PC-9 (cell line): ENCODE data around the gene ARFGAP1. TPM values are rescaled to one million over a fixed set of nuclear protein-coding genes. Genes with fewer than 3 reads are reported as not detected.

Experiments
- BruUV-seq: library from RNA; stranded (reverse); fragments of 400-500 nt; replicated peaks from 2 replicates; lab custom pipeline; 2021; lab: Mats Ljungman, UMichigan
- CTCF ChIA-PET: fragments of 300-600 bp; sonication (Branson Sonifier 250); formaldehyde crosslinking; loops from one replicate; lab custom pipeline; 2022; ENCODE audit warnings: antibody characterized with exemption; lab: Charles Lee
- POLR2A ChIA-PET: fragments of 300-600 bp; sonication (Branson Sonifier 250); formaldehyde crosslinking; loops from one replicate; lab custom pipeline; 2022; ENCODE audit warnings: antibody characterized with exemption; ENCODE audit not compliant: unreplicated experiment; lab: Charles Lee
- DNase-seq, 2 experiments: peaks; one replicate each; pipeline versions ENCODE4 v3.0.0 to v3.0.0-alpha.2; 2015 to 2022; ENCODE audit warnings: mixed read lengths in 1 of 2
- H2AFZ ChIP-seq: fragments of 200-600 bp; sonication (generic); 2 replicates; pipeline ENCODE4 v1.8.1; 2017; ENCODE audit warnings: antibody characterized with exemption
- H3F3A ChIP-seq: fragments of 200-600 bp; sonication (generic); 2 replicates; pipeline ENCODE4 v1.8.1; 2017; ENCODE audit warnings: antibody characterized with exemption, mild to moderate bottlenecking, low read depth; ENCODE audit not compliant: insufficient read depth
- H3K27ac ChIP-seq: fragments of 200-600 bp; sonication (generic); 2 replicates; pipeline ENCODE4 v1.6.1; 2016; ENCODE audit warnings: mixed run types
- H3K27me3 ChIP-seq: fragments of 200-600 bp; sonication (generic); 2 replicates; pipeline ENCODE4 v1.6.1; 2016; ENCODE audit warnings: low read depth, mixed run types; ENCODE audit not compliant: insufficient read depth
- H3K36me3 ChIP-seq: fragments of 200-600 bp; sonication (generic); 2 replicates; pipeline ENCODE4 v1.6.1; 2016; ENCODE audit warnings: low read depth, mixed run types
- H3K4me1 ChIP-seq: fragments of 200-600 bp; sonication (generic); replicated peaks from 2 replicates; pipeline ENCODE4 v1.6.1; 2016; ENCODE audit warnings: mixed run types; ENCODE audit not compliant: insufficient read depth
- H3K4me2 ChIP-seq: fragments of 200-600 bp; sonication (generic); 2 replicates; pipeline ENCODE4 v1.6.1; 2017; ENCODE audit warnings: mixed run types
- H3K4me3 ChIP-seq: fragments of 200-600 bp; sonication (generic); 2 replicates; pipeline ENCODE4 v1.6.1; 2016; ENCODE audit warnings: mixed run types
- H3K79me2 ChIP-seq: fragments of 200-600 bp; sonication (generic); 2 replicates; pipeline ENCODE4 v1.6.1; 2017; ENCODE audit warnings: low read depth, mixed run types
- H3K9me2 ChIP-seq: fragments of 200-600 bp; sonication (generic); 2 replicates; pipeline ENCODE4 v1.8.1; 2017; ENCODE audit warnings: mild to moderate bottlenecking; ENCODE audit not compliant: insufficient read depth
- H3K9me3 ChIP-seq: fragments of 200-600 bp; sonication (generic); 2 replicates; pipeline ENCODE4 v1.8.1; 2016; ENCODE audit warnings: low read depth; ENCODE audit not compliant: insufficient read depth
- H4K20me1 ChIP-seq: fragments of 200-600 bp; sonication (generic); 2 replicates; pipeline ENCODE4 v1.8.1; 2017; ENCODE audit not compliant: insufficient read depth
- EZH2 ChIP-seq: fragments of 200-600 bp; sonication (generic); IDR thresholded peaks from 2 replicates; pipeline ENCODE4 v1.8.0; 2017; ENCODE audit warnings: antibody characterized with exemption, low read depth
- intact Hi-C: fragments of 100-400 bp; cut with micrococcal nuclease; formaldehyde crosslinking; loops from one replicate; pipeline ENCODE4 v1.10.0; 2022; ENCODE audit not compliant: unreplicated experiment
- total RNA-seq: library from RNA; stranded (reverse); gene quantifications from 2 replicates; pipeline ENCODE4 v1.2.3, GENCODE V29; 2021
- TF ChIP-seq, protein P1 (sequence below): fragments of 200-600 bp; sonication (generic); conservative IDR thresholded peaks from 2 replicates; pipeline ENCODE4 v1.6.1; 2017; ENCODE audit warnings: mixed run types, antibody characterized with exemption, mild to moderate bottlenecking, moderate library complexity

Gene ARFGAP1
- total RNA-seq, 1 experiment from 2014 or later = 89.0 TPM

DNA sequence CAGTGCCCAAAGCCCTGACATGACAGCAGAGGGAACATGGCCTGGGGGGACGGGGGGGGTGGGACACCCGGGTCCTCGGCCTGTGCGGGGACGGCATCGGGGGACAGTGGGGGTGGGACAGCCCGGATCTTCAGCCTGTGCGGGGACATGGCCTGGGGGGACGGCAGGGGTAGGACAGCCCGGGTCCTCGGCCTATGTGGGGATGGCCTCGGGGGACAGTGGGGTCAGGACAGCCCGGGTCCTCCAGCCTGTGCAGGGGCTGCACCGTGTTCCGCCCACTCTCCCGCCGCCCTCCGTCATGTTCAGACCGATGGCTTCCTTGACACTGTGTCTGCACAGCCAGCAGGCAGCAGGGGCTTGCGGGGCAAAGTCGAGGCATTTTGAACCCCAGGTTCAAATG lies 29.9 kb upstream of the ARFGAP1 start:
- no peaks in the 10 kb centered on the region for H3K4me1 ChIP-seq
- no TSS peak for BruUV-seq
- no peak overlapping the region for H3K4me2 ChIP-seq
- intact Hi-C loops = no loop called here
- no peaks in the 10 kb centered on the region for H4K20me1 ChIP-seq
- no peaks in the 10 kb centered on the region for H3K79me2 ChIP-seq
- H3K27ac ChIP-seq = no peak overlapping the region
- TF ChIP-seq, protein P1, sequence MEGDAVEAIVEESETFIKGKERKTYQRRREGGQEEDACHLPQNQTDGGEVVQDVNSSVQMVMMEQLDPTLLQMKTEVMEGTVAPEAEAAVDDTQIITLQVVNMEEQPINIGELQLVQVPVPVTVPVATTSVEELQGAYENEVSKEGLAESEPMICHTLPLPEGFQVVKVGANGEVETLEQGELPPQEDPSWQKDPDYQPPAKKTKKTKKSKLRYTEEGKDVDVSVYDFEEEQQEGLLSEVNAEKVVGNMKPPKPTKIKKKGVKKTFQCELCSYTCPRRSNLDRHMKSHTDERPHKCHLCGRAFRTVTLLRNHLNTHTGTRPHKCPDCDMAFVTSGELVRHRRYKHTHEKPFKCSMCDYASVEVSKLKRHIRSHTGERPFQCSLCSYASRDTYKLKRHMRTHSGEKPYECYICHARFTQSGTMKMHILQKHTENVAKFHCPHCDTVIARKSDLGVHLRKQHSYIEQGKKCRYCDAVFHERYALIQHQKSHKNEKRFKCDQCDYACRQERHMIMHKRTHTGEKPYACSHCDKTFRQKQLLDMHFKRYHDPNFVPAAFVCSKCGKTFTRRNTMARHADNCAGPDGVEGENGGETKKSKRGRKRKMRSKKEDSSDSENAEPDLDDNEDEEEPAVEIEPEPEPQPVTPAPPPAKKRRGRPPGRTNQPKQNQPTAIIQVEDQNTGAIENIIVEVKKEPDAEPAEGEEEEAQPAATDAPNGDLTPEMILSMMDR = no peak
- TF ChIP-seq EZH2 = no peak
- no peaks in the 10 kb centered on the region for H3K9me2 ChIP-seq
- no peak overlapping the region for H3K4me3 ChIP-seq
- H2AFZ ChIP-seq = no peak overlapping the region
- H3K27me3 ChIP-seq = peaks cover 34% of the 10 kb centered on the region
- no peaks in the 10 kb centered on the region for H3K9me3 ChIP-seq
- no peak for DNase-seq
- ChIA-PET POLR2A (no interaction called here), CTCF (no interaction called here)
- no peaks in the 10 kb centered on the region for H3F3A ChIP-seq
- no peaks in the 10 kb centered on the region for H3K36me3 ChIP-seq

DNA sequence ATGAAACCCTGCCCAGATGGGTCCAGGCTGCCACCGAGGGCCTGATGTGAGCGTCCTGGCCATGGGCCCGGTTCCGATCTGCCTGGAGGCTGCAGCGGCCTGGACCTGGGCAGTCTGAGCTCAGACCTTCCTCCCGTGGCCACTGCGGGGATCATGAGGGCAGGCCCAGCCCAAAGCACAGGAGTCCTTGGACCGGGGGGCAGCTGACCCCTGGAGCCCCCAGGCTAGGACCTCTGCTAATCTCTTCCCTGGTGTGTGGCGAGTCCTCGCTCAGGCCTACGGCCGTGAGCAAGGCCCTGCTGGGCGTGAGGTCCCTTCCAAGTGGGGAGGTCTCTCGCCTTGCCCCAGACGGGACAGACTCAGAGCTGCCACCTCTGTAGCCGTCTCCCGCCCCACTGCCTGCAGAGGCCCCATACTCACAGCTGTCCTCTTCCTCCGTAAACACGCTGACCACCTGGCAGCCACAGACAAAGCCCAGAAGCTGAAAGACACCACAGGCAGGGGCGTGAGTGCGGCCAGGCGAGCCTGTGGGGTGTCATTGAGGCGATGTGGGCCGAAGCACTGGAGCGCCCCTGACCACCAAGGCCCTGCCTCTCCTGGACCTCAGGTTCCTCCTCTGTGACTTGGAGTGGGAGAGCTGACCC lies 28.9 kb upstream of the ARFGAP1 start:
- TF ChIP-seq, protein P1 = no peak
- TF ChIP-seq EZH2 = no peak
- Histone ChIP-seq H3F3A (no peaks in the 10 kb centered on the region), H3K4me1 (no peaks in the 10 kb centered on the region), H3K79me2 (no peaks in the 10 kb centered on the region), H3K27me3 (peaks cover 44% of the 10 kb centered on the region), H3K36me3 (no peaks in the 10 kb centered on the region), H3K4me2 (no peak overlapping the region), H3K9me3 (no peaks in the 10 kb centered on the region), H4K20me1 (no peaks in the 10 kb centered on the region), H3K9me2 (no peaks in the 10 kb centered on the region), H3K4me3 (no peak overlapping the region), H3K27ac (no peak overlapping the region), H2AFZ (no peak overlapping the region)
- DNase-seq = no peak
- CTCF ChIA-PET = no interaction called here
- intact Hi-C loops = no loop called here
- POLR2A ChIA-PET = no interaction called here
- BruUV-seq = no TSS peak

DNA sequence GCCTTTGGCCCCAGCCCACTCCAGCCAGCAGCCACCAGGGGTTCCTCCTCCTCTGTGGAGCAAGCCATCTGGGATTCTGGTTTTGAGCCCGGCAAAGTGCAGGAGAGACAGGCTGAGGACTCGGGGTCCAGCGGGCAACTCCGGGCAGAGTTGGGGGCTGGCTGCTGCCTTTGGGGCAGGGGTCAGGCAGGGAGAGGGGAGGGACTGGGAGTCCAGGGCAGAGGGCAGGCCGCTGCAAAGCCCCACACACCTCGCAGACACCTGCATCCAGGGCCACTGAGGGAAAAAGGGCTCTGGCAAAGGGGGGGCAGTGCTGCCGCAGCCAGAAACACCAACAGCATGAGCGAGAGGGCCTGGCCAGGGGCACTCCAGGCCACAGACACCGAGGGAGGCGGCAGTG lies 28.1 kb upstream of the ARFGAP1 start:
- intact Hi-C loops = no loop called here
- Histone ChIP-seq H3K9me3 (no peaks in the 10 kb centered on the region), H3K79me2 (no peaks in the 10 kb centered on the region), H3K9me2 (no peaks in the 10 kb centered on the region), H3F3A (0 out of 2 replicates have a peak, but pooled peaks cover 4% of the 10 kb centered on the region), H3K27ac (no peak overlapping the region), H2AFZ (no peak overlapping the region), H3K4me1 (peaks cover 6% of the 10 kb centered on the region; the same call in 1 of the 2 replicates), H3K27me3 (peaks cover 46% of the 10 kb centered on the region), H4K20me1 (no peaks in the 10 kb centered on the region), H3K4me3 (no peak overlapping the region), H3K36me3 (no peaks in the 10 kb centered on the region), H3K4me2 (no peak overlapping the region)
- no TSS peak for BruUV-seq
- CTCF ChIA-PET = no interaction called here
- DNase-seq = no peak
- POLR2A ChIA-PET = no interaction called here
- TF ChIP-seq, protein P1 = no peak
- no peak for TF ChIP-seq EZH2
